ENCODE data around the gene TRABD2A. TPM values are rescaled to one million over a fixed set of nuclear protein-coding genes. Genes with fewer than 3 reads are reported as not detected.
A peak's percentile ranks its signal among the peaks of the same experiment; 100 is the strongest.

The TRABD2A gene
- total and polyA plus RNA-seq, 2 of the 13 experiments (the other 11 are each of a cell fraction or from before 2014, with no cell fraction given), result 0.15 TPM; not detected in 1

- TF ChIP-seq ZBTB40 (IDR thresholded peaks at IDR 0.05), result no peak
- no peak; the same call in 1 of the 2 replicates for TF ChIP-seq ZBTB40 (CRISPR knock-in tag; IDR thresholded peaks at IDR 0.05)
- TF ChIP-seq ELF4 (CRISPR knock-in tag; IDR thresholded peaks at IDR 0.05; ENCODE audit: borderline replicate concordance), result no peak
- TF ChIP-seq AHDC1 (CRISPR knock-in tag; IDR thresholded peaks at IDR 0.05; ENCODE audit: borderline replicate concordance), result peak; percentile 67
- TF ChIP-seq ZBTB2 (CRISPR knock-in tag; IDR thresholded peaks at IDR 0.05; ENCODE audit: low read depth), result no peak
- no peak for TF ChIP-seq ZNF562 (CRISPR knock-in tag; IDR thresholded peaks at IDR 0.05; ENCODE audit: borderline replicate concordance)
- TF ChIP-seq BCL3 (CRISPR knock-in tag; IDR thresholded peaks at IDR 0.05), result no peak
- no peak for TF ChIP-seq SATB2 (CRISPR knock-in tag; IDR thresholded peaks at IDR 0.05)
- peak; percentile 12; the same call in 1 of the 2 replicates for TF ChIP-seq ZFX (CRISPR knock-in tag; IDR thresholded peaks at IDR 0.05; ENCODE audit: low read depth)
- no peak for TF ChIP-seq PAX8 (CRISPR knock-in tag; IDR thresholded peaks at IDR 0.05; ENCODE audit: borderline replicate concordance)
- TF ChIP-seq NCOA1 (CRISPR knock-in tag; IDR thresholded peaks at IDR 0.05), result no peak
Measured at GRCh38 chr2:84919885-84920580, 39.1 kb upstream of the TRABD2A start (continued).
